HEK293T (cell line): ENCODE data around the gene MGAT4B.

ENCODE experiments used
- ELF4 ChIP-seq: fragments of 450-650 bp; IDR thresholded peaks from 2 replicates; pipeline ENCODE4 v1.6.1; 2017; ENCODE audit warnings: antibody characterized with exemption
- HDGF ChIP-seq: fragments of 450-650 bp; IDR thresholded peaks from 2 replicates; pipeline ENCODE4 v1.6.1; 2017; ENCODE audit warnings: antibody characterized with exemption, borderline replicate concordance
- NFRKB ChIP-seq: fragments of 450-650 bp; IDR thresholded peaks from 2 replicates; pipeline ENCODE4 v1.6.1; 2016; ENCODE audit warnings: mild to moderate bottlenecking, moderate library complexity
- SP1 ChIP-seq: fragments of 450-650 bp; IDR thresholded peaks from 2 replicates; pipeline ENCODE4 v1.6.1; 2017
- TARDBP ChIP-seq: fragments of 450-650 bp; IDR thresholded peaks from 2 replicates; pipeline ENCODE4 v1.6.1; 2016
- ZNF384 ChIP-seq: fragments of 450-650 bp; IDR thresholded peaks from 2 replicates; pipeline ENCODE4 v1.6.1; 2016
- TF ChIP-seq, protein P1 (sequence below): fragments of 450-650 bp; IDR thresholded peaks from 2 replicates; pipeline ENCODE4 v1.6.1; 2016

DNA sequence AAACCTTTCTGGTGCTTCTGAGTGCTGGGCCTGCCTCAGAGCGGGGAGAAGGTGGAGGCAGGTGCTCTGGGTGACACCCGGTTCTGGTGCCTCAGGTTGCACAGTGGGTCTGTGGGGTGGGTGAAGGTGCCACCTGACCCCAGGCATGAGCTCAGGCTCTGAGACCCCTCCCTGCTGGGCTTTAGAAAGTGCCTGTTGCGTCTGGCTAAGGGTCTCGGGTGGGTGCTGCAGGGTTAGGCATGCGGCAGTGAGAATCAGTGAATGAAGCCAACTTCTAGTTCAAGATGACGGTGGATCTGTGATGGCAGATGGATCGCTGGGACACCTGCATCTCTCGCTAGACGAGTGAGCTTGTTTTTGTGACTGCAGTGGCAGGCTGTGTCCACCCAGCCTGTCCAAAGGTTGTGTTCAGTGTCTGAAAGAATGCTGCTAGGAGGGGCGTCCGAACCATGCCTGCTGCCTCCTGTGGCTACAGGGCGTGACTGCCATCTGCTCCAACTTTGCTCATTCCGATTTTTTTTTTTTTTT, 19.1 kb upstream of the MGAT4B start:
- TF ChIP-seq ELF4 (no peak), SP1 (no peak), ZNF384 (0 out of 2 replicates have a peak, but pooled peaks have one; percentile 40), TARDBP (no peak), NFRKB (no peak), HDGF (no peak)
- TF ChIP-seq, protein P1, sequence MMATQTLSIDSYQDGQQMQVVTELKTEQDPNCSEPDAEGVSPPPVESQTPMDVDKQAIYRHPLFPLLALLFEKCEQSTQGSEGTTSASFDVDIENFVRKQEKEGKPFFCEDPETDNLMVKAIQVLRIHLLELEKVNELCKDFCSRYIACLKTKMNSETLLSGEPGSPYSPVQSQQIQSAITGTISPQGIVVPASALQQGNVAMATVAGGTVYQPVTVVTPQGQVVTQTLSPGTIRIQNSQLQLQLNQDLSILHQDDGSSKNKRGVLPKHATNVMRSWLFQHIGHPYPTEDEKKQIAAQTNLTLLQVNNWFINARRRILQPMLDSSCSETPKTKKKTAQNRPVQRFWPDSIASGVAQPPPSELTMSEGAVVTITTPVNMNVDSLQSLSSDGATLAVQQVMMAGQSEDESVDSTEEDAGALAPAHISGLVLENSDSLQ: no peak
